ENCODE measurements around the gene KNTC1. TPM values are rescaled to one million over a fixed set of nuclear protein-coding genes. Genes with fewer than 3 reads are reported as not detected.
"Not testable (repeated sequence)": the region's sequence is repeated elsewhere in the genome, so short reads cannot be mapped to it uniquely, and the experiment has no call there.

The KNTC1 gene
- total RNA-seq, 1 experiment from 2014 or later: 54.2 TPM

GRCh38 chr12:122609732-122610131 is 82.7 kb downstream of the KNTC1 start:
- in situ Hi-C loops (cut with HindIII; ENCODE audit: low sequenced_read_pairs): no loop called here
- DNase-seq (ENCODE audit: low spot score): no peak

GRCh38 chr12:122610207-122610606 is 83.2 kb downstream of the KNTC1 start:
- DNase-seq (ENCODE audit: low spot score): no peak

GRCh38 chr12:122610911-122611310 is 83.9 kb downstream of the KNTC1 start:
- no peak for DNase-seq (ENCODE audit: low spot score)
- in situ Hi-C loops (cut with HindIII; ENCODE audit: low sequenced_read_pairs): no loop called here

More at GRCh38 chr12:122610207-122610606, 83.2 kb downstream of the KNTC1 start:
- in situ Hi-C loops (cut with HindIII; ENCODE audit: low sequenced_read_pairs): no loop called here

GRCh38 chr12:122614839-122615238 is 87.8 kb downstream of the KNTC1 start:
- no peak for DNase-seq (ENCODE audit: low spot score)
- in situ Hi-C loops (cut with HindIII; ENCODE audit: low sequenced_read_pairs): no loop called here

- in situ Hi-C loops (cut with HindIII; ENCODE audit: low sequenced_read_pairs): no loop called here
- no peak for DNase-seq (ENCODE audit: low spot score)
Measured at GRCh38 chr12:122615780-122616179, 88.7 kb downstream of the KNTC1 start.

- peak; percentile 27 for DNase-seq (ENCODE audit: low spot score)
- in situ Hi-C loops (cut with HindIII; ENCODE audit: low sequenced_read_pairs): no loop called here
Measured at GRCh38 chr12:122635471-122635870, 108.4 kb downstream of the KNTC1 start.

GRCh38 chr12:122643207-122643805 is 116.3 kb downstream of the KNTC1 start:
- DNase-seq (ENCODE audit: low spot score): no peak
- in situ Hi-C loops (cut with HindIII; ENCODE audit: low sequenced_read_pairs): no loop called here

- in situ Hi-C loops (cut with HindIII; ENCODE audit: low sequenced_read_pairs): no loop called here
Measured at GRCh38 chr12:122646517-122647217, 119.6 kb downstream of the KNTC1 start.

GRCh38 chr12:122651520-122652224 is 124.6 kb downstream of the KNTC1 start:
- in situ Hi-C loops (cut with HindIII; ENCODE audit: low sequenced_read_pairs): no loop called here
- no peak for DNase-seq (ENCODE audit: low spot score)

More at GRCh38 chr12:122646517-122647217, 119.6 kb downstream of the KNTC1 start:
- DNase-seq (ENCODE audit: low spot score): no peak

GRCh38 chr12:122653291-122653690 is 126.2 kb downstream of the KNTC1 start:
- DNase-seq (ENCODE audit: low spot score); in situ Hi-C loops (cut with HindIII; ENCODE audit: low sequenced_read_pairs): not testable (repeated sequence)

- in situ Hi-C loops (cut with HindIII; ENCODE audit: low sequenced_read_pairs): no loop called here
- DNase-seq (ENCODE audit: low spot score): no peak
Measured at GRCh38 chr12:122656298-122656697, 129.2 kb downstream of the KNTC1 start.

- in situ Hi-C loops (cut with HindIII; ENCODE audit: low sequenced_read_pairs): no loop called here
Measured at GRCh38 chr12:122659579-122659978, 132.5 kb downstream of the KNTC1 start.

GRCh38 chr12:122661246-122661645 is 134.2 kb downstream of the KNTC1 start:
- DNase-seq (ENCODE audit: low spot score): no peak
- in situ Hi-C loops (cut with HindIII; ENCODE audit: low sequenced_read_pairs): no loop called here

More at GRCh38 chr12:122659579-122659978, 132.5 kb downstream of the KNTC1 start:
- no peak for DNase-seq (ENCODE audit: low spot score)

- DNase-seq (ENCODE audit: low spot score): no peak
- in situ Hi-C loops (cut with HindIII; ENCODE audit: low sequenced_read_pairs): no loop called here
Measured at GRCh38 chr12:122661938-122662337, 134.9 kb downstream of the KNTC1 start.

- no peak for DNase-seq (ENCODE audit: low spot score)
- in situ Hi-C loops (cut with HindIII; ENCODE audit: low sequenced_read_pairs): no loop called here
Measured at GRCh38 chr12:122665349-122665748, 138.3 kb downstream of the KNTC1 start.

GRCh38 chr12:122665759-122666158 is 138.7 kb downstream of the KNTC1 start:
- in situ Hi-C loops (cut with HindIII; ENCODE audit: low sequenced_read_pairs): no loop called here
- no peak for DNase-seq (ENCODE audit: low spot score)

- no peak for DNase-seq (ENCODE audit: low spot score)
Measured at GRCh38 chr12:122668268-122668667, 141.2 kb downstream of the KNTC1 start.

GRCh38 chr12:122669397-122670070 is 142.5 kb downstream of the KNTC1 start:
- in situ Hi-C loops (cut with HindIII; ENCODE audit: low sequenced_read_pairs): no loop called here
- no peak for DNase-seq (ENCODE audit: low spot score)

More at GRCh38 chr12:122668268-122668667, 141.2 kb downstream of the KNTC1 start:
- in situ Hi-C loops (cut with HindIII; ENCODE audit: low sequenced_read_pairs): no loop called here

- DNase-seq (ENCODE audit: low spot score): no peak
- in situ Hi-C loops (cut with HindIII; ENCODE audit: low sequenced_read_pairs): no loop called here
Measured at GRCh38 chr12:122672515-122672914, 145.5 kb downstream of the KNTC1 start.

Data from G401 (cell line).